GF-D8 (cell line): ENCODE data around the gene CANT1.
"Not testable (repeated sequence)": the region's sequence is repeated elsewhere in the genome, so short reads cannot be mapped to it uniquely, and the experiment has no call there.

Experiments
- DNase-seq: peaks from one replicate; lab custom pipeline; 2025; lab: John Stamatoyannopoulos, UW

Gene CANT1

GRCh38 chr17:78976907-78977680, 32.5 kb downstream of the CANT1 start:
- DNase-seq, result no peak

DNA sequence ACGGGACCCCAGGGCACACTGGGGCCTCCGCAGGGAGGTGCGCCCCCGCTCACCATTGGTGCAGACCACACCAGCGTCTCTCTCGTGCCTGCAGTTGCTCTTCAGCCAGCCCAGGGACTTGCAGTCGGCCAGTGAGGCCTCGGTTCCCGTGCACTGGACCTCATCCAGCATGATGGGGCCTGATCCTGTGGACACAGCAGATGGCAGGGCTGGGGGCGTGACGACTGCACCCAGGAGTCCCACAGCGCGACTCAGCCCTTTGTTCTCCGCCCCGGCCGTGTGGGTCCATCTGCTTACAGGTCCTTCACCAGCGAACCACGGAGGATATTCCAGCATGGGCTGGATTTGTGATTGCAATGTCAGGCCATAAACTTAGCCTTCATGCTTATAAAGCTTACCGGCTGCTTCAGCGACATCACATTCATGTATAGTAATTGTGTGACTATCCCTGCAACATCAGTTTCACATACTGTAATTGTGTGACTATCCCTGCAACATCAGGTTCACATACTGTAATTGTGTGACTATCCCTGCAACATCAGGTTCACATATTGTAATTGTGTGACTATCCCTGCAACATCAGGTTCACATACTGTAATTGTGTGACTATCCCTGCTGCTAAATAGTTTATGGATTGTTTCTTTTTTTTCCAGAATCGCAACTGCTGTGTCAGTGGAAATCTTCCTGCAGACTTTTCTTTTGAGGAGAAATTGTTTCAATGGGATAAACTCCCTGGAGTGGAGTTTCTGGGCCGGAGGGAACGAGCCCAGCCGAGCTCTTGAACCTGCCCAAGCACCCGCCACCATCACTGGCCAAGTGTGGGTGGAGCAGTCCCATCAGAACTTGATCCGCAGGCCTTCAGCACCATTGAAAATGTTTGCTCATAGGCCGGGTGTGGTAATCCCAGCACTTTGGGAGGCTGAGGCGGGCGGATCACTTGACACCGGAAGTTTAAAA, 34.7 kb downstream of the CANT1 start:
- peak; percentile 3 for DNase-seq

DNA sequence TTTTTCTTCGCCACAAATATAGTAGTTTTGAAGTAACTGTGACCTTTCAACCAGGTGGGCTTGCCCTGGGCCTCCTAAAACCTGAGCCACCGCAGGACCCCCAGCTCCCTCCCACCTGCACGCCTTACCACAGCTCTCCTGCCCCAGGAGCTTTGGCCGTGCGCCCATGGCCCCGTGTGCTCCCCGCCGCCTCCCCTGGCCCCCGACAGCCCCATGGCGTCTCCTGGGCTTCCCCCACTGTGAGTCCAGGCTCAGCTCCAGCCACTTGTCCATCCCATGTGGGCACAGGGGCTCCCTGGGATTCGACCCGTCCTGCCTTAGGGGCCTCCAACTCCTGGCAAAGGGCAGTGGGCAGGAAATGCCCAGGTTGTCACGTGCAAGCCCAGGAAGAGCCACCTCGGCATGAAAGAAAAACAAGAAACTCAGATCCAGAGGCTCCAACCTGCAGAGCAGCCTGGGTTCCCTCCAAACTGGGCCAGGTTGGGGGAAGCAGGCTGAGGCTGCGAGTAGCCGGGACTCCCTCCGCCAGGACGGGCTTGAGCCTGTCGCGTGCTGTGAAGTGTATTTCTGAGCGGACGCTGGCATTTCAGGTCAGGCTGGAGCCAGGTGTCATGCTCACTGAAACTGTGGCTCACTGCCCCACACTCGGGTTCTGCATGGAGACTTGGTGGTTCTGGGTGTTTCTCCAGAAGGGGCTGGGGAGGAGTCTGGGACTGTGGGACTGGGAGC, 35.6 kb downstream of the CANT1 start:
- no peak for DNase-seq

DNA sequence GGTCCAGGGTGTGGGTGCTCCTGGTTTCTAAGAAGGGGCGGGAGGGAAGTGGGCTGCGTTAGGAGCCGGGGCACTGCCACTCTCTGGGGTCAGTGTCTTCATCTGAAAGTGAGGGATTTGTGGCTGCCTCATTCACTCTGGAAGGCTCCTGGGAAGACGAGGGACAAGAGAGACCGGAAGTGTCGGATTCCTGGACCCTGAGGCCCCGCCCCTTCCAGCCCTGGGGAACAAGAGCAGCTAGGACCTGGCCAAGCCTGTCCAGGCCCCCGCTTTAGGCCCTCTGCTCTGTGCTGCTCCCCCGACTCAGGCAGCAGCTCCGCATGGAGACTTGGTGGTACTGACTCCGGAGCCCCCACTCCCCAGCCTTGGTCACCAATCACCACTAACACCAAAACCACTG, 36.4 kb downstream of the CANT1 start:
- no peak for DNase-seq

GRCh38 chr17:78972507-78973105, 37.0 kb downstream of the CANT1 start:
- no peak for DNase-seq

- DNase-seq, result no peak
Observed at GRCh38 chr17:78971756-78972506, 37.6 kb downstream of the CANT1 start.

DNA sequence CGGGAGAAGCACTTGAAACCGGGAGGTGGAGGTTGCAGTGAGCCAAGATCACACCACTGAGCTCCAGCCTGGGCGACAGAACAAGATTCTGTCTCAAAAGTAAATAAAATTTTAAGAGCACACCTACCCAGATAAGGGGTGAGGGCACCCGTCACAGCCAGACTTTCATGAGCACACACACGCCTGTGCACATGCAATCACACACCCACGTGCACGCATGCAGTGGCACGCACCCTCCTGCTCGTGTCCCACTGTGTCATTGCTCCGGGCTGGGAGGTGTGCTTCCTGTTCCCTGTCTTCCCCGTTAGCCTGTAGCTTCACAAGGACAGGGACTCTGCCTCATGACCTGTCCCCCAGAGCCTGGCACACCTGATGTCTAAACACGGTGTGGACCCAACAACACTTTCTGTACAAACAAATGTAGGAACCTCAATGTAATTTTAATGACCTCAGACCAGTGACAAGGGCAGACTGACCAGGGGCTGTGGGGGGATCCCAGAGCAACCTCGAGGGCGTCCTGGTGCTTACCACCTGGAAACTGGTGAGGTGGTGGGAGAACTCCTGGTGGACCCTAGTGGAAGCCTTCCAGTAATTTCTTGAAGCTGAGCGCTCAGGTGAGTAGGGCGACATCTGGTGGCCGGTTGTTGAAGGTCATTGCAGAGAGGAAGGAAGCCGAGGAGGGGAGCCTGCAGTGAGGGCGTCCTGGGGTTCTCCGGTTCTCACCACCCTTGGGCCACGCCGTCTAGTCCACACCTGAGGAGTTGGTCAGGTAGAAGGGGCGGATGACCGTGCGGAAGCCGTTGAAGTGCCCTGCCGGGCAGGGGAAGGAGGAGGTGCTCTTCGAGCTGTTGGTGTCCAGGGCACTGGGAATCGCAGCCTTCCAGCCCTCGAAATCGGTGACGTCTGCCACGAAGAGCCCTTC, 38.5 kb downstream of the CANT1 start:
- peak; percentile 11 for DNase-seq

DNA sequence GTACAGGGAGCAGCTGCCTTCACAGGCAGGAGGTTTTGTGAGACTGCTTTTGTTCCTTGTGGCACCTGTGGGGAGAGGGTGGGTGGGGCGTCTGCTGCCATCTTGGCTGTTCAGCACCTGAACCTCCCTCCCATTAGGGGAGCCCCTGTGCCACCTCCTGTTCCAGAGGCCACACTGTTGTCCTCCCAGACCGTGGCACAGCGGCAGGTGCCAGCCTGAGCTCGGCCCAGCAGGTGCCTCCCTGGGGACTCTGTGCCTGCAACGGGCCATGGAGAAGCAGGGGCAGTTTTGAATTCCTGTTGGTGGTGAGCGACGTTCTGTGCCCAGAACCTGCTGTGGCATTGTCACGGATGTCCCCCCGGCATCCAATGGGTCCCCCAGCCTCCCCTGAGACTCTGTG, 39.7 kb downstream of the CANT1 start:
- no peak for DNase-seq

- DNase-seq, result no peak
Observed at GRCh38 chr17:78967782-78968362, 41.7 kb downstream of the CANT1 start.

DNA sequence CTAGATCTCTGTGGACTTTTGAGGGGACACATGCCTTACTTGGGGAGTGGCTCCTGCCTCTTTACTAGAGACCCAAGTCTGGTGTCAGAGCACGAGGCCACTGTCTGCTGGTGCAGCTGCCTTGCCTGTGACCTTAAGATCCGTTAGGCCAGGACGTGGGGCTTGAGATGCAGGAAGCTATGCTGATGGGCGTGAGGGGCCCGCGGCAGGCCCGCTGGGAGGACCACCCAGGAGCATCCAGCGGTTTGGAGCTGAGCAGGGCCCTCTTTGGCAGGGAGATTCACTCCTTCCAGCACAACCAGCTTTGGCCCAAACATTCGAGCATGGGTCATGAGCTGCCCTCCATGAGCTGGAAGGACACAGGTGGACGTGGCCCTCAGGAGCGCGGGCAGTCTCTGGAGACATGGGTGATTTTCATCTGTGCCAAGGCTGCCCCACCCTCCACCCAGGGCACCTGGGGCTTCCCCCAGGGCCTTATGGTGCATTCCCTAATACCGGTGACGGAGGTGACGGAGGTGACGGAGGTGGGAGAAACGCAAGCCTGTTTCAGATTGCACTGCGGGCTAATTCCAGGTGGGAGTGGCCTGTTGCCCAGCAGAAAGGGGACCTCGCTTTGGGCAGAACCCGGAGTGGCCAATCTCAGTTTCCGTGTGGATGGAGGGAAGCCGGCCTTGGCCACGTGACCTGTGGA, 42.5 kb downstream of the CANT1 start:
- DNase-seq, result no peak

- DNase-seq, result no peak
Observed at GRCh38 chr17:78966123-78966813, 43.3 kb downstream of the CANT1 start.

- no peak for DNase-seq
Observed at GRCh38 chr17:78965491-78965924, 44.1 kb downstream of the CANT1 start.

DNA sequence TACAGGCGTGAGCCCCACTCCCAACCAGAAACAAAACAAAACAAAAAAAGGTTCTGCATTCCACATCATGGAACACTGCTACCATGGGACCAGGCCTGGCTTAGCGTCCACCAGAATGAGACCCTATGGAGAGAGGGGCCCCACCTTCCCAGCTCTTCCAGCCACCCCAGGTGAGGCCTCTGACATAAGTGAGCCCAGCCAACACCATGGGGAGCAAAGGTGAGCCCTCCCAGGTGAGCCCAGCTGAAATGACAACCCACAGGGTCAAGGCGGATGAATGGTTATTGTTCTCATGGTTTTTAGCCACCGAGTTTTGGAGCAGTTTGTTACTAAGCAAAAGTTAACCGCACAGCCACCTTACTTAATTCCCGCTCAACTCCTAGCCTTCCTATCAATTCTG, 46.2 kb downstream of the CANT1 start:
- DNase-seq, result no peak

- DNase-seq, result not testable (repeated sequence)
Observed at GRCh38 chr17:78962984-78963348, 46.6 kb downstream of the CANT1 start.

- no peak for DNase-seq
Observed at GRCh38 chr17:78962345-78962983, 47.1 kb downstream of the CANT1 start.

DNA sequence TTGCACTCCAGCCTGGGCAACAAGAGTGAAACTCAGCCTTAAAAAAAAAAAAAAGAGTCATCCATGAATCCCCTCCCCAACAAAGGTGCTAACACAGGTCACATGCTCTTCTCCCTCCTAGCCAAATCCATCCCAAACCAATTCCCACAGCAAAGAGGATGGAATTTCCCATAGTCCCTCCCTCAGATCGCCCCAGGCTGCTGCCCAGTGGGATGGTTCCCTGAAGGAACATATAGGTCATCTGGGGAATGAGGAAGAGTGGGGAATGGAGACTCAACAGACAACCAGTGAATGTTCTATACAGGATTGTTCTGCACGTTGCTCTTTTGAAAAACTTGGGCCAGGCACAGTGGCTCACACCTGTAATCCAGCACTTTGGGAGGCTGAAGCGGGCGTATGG, 48.0 kb downstream of the CANT1 start:
- DNase-seq, result no peak

- DNase-seq, result no peak
Observed at GRCh38 chr17:78960928-78961327, 48.6 kb downstream of the CANT1 start.

DNA sequence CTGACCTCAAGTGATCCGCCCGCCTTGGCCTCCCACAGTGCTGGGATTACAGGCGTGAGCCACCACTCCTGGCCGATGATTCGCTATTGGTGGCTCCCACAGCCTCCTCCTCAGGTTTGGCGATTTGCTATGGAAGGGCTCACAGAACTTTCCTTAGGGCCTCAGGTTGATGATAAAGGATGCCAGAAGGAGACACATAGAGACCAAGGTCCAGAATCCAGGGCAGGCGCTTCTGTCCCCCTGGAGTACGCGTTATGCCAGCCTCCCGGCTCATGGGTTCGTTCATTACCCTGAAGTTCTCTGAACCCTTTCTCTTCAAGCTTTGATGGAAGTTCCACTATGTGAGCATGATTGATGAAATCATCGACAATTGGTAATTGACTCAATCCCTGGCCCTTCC, 49.8 kb downstream of the CANT1 start:
- no peak for DNase-seq
